ENCODE data around the gene NPPB.

NPPB gene

GRCh38 chr1:11880911-11881748, 22.4 kb upstream of the NPPB start:
- DNase-seq: no peak

- no peak for DNase-seq
These were observed 21.4 kb upstream of the NPPB start for GRCh38 chr1:11880181-11880575.

GRCh38 chr1:11879311-11880180, 20.8 kb upstream of the NPPB start:
- DNase-seq: no peak

- no peak for DNase-seq
These were observed 20.1 kb upstream of the NPPB start for GRCh38 chr1:11878891-11879190.

- no peak for DNase-seq
These were observed 19.5 kb upstream of the NPPB start for GRCh38 chr1:11878081-11878890.

GRCh38 chr1:11877074-11877473, 18.3 kb upstream of the NPPB start:
- DNase-seq: no peak

- no peak for DNase-seq
These were observed 16.3 kb upstream of the NPPB start for GRCh38 chr1:11875094-11875493.

- no peak for DNase-seq
These were observed 15.9 kb upstream of the NPPB start for GRCh38 chr1:11874624-11875023.

- no peak for DNase-seq
These were observed 15.5 kb upstream of the NPPB start for GRCh38 chr1:11874258-11874562.

GRCh38 chr1:11873395-11874257, 14.9 kb upstream of the NPPB start:
- DNase-seq: no peak

- no peak for DNase-seq
These were observed 13.8 kb upstream of the NPPB start for GRCh38 chr1:11872545-11872944.

GRCh38 chr1:11869650-11870207, 11.0 kb upstream of the NPPB start:
- no peak for DNase-seq

- DNase-seq: no peak
These were observed 10.4 kb upstream of the NPPB start for GRCh38 chr1:11869104-11869503.

GRCh38 chr1:11868331-11868980, 9.7 kb upstream of the NPPB start:
- DNase-seq: no peak

GRCh38 chr1:11862890-11863289, 4.1 kb upstream of the NPPB start:
- DNase-seq: peak; percentile 39

GRCh38 chr1:11860587-11860986, 1.8 kb upstream of the NPPB start:
- no peak for DNase-seq

GRCh38 chr1:11860083-11860482, 1.3 kb upstream of the NPPB start:
- no peak for DNase-seq

GRCh38 chr1:11858968-11859871, 475 bp upstream of the NPPB start:
- DNase-seq: peak; percentile 40

GRCh38 chr1:11858158-11858557, 587 bp downstream of the NPPB start:
- no peak for DNase-seq

GRCh38 chr1:11857164-11857851, 1.4 kb downstream of the NPPB start:
- DNase-seq: peak; percentile 11

Measured in MV-4-11 (cell line).